CD14-positive monocyte (primary cell): ENCODE results near the gene MPST. TPM values are rescaled to one million over a fixed set of nuclear protein-coding genes. Genes with fewer than 3 reads are reported as not detected.

Source experiments
- DNase-seq, 3 donors: peaks; one replicate each; pipeline ENCODE4 v3.0.0-alpha.2; 2011 to 2022
- H2AFZ ChIP-seq: 2 replicates; pipeline ENCODE4 v1.6.0; 2012; ENCODE audit warnings: mild to moderate bottlenecking, low read depth, low read length, inconsistent platforms; ENCODE audit not compliant: insufficient read depth, poor library complexity, severe bottlenecking
- H3K27ac ChIP-seq, 2 donors: 1 replicate in 1 of 2; 2 replicates in 1 of 2; pipeline ENCODE4 v1.5.1; 2012 to 2013; ENCODE audit warnings: low read length in 2 of 2, control low read depth in 1 of 2, inconsistent platforms in 1 of 2, low read depth in 1 of 2, mild to moderate bottlenecking in 1 of 2
- H3K27me3 ChIP-seq, 2 donors: one replicate each; pipeline versions ENCODE4 v1.6.0 to v1.6.1; 2011 to 2013; ENCODE audit warnings: low read length in 2 of 2; ENCODE audit not compliant: control insufficient read depth in 2 of 2, insufficient read depth in 2 of 2
- H3K36me3 ChIP-seq, 2 donors: replicated peaks in 1 of 2; 1 replicate in 1 of 2; 2 replicates in 1 of 2; pipeline versions ENCODE4 v1.5.1 to v1.6.1; 2012 to 2013; ENCODE audit warnings: low read length in 2 of 2, control low read depth in 1 of 2, inconsistent platforms in 1 of 2, mild to moderate bottlenecking in 1 of 2; ENCODE audit not compliant: insufficient read depth in 2 of 2, control insufficient read depth in 1 of 2
- H3K4me1 ChIP-seq, 2 donors: 1 replicate in 1 of 2; 2 replicates in 1 of 2; pipeline versions ENCODE4 v1.5.1 to v1.6.1; 2012 to 2013; ENCODE audit warnings: low read length in 2 of 2, control low read depth in 1 of 2, inconsistent platforms in 1 of 2, mild to moderate bottlenecking in 1 of 2, moderate library complexity in 1 of 2; ENCODE audit not compliant: insufficient read depth in 2 of 2, control insufficient read depth in 1 of 2
- H3K4me2 ChIP-seq: replicated peaks from 2 replicates; pipeline ENCODE3; 2012; ENCODE audit warnings: low read length, moderate library complexity, mild to moderate bottlenecking; ENCODE audit not compliant: poor library complexity, severe bottlenecking; ENCODE audit errors: extremely low read depth
- H3K4me3 ChIP-seq, 3 experiments: fragments of 200-600 bp in 1 of 3; sonication (generic) in 1 of 3; replicated peaks in 1 of 3; 1 replicate in 2 of 3; 2 replicates in 1 of 3; pipeline ENCODE4 v1.5.1; 2011 to 2013; ENCODE audit warnings: low read length in 3 of 3, mild to moderate bottlenecking in 3 of 3, control low read depth in 2 of 3, low read depth in 2 of 3, inconsistent platforms in 1 of 3, moderate library complexity in 1 of 3
- H3K79me2 ChIP-seq: 2 replicates; pipeline ENCODE4 v1.6.0; 2012; ENCODE audit warnings: mild to moderate bottlenecking, control low read depth, inconsistent platforms, low read length, moderate library complexity; ENCODE audit not compliant: insufficient read depth
- H3K9ac ChIP-seq: 2 replicates; pipeline ENCODE4 v1.6.0; 2017; ENCODE audit warnings: low read length, mild to moderate bottlenecking; ENCODE audit not compliant: insufficient read depth, poor library complexity, severe bottlenecking
- H3K9me3 ChIP-seq, 2 donors: replicated peaks in 1 of 2; 1 replicate in 1 of 2; 2 replicates in 1 of 2; pipeline versions ENCODE4 v1.5.1 to v1.6.1; 2012 to 2013; ENCODE audit warnings: low read length in 2 of 2, control low read depth in 1 of 2; ENCODE audit not compliant: control insufficient read depth in 1 of 2, insufficient read depth in 1 of 2
- H4K20me1 ChIP-seq: 2 replicates; pipeline ENCODE4 v1.6.0; 2012; ENCODE audit warnings: mild to moderate bottlenecking, low read length, control low read depth, moderate library complexity; ENCODE audit not compliant: insufficient read depth
- H3K27ac Mint-ChIP-seq, 7 donors: one replicate each; pipeline ENCODE4 v1.8.0; 2020; ENCODE audit warnings: mild to moderate bottlenecking in 7 of 7, mixed read lengths in 7 of 7, moderate library complexity in 6 of 7, inconsistent platforms in 2 of 7
- H3K27me3 Mint-ChIP-seq, 3 donors: one replicate each; pipeline ENCODE4 v1.8.0; 2021 to 2022; ENCODE audit warnings: low read depth in 3 of 3, mild to moderate bottlenecking in 3 of 3, mixed read lengths in 3 of 3, moderate library complexity in 3 of 3, inconsistent platforms in 1 of 3
- H3K36me3 Mint-ChIP-seq, 2 donors: one replicate each; pipeline ENCODE4 v1.8.0; 2020; ENCODE audit warnings: mixed read lengths in 2 of 2, inconsistent platforms in 1 of 2, mild to moderate bottlenecking in 1 of 2
- H3K4me1 Mint-ChIP-seq: one replicate; pipeline ENCODE4 v1.8.0; 2020; ENCODE audit warnings: mild to moderate bottlenecking, mixed read lengths
- H3K4me3 Mint-ChIP-seq, 2 donors: one replicate each; pipeline ENCODE4 v1.8.0; 2020; ENCODE audit warnings: mild to moderate bottlenecking in 2 of 2, mixed read lengths in 2 of 2, moderate library complexity in 1 of 2
- H3K9me3 Mint-ChIP-seq, 7 donors: one replicate each; pipeline ENCODE4 v1.8.0; 2020 to 2022; ENCODE audit warnings: mixed read lengths in 7 of 7, mild to moderate bottlenecking in 6 of 7, moderate library complexity in 6 of 7, inconsistent platforms in 2 of 7
- CTCF ChIP-seq: fragments of 200-600 bp; IDR thresholded peaks from one replicate; pipeline ENCODE4 v1.8.0; 2022; ENCODE audit warnings: antibody characterized with exemption, mild to moderate bottlenecking
- WGBS: methylation state at CpG from one replicate; pipeline ENCODE4 v1.1.5; 2013; ENCODE audit warnings: missing lambda C conversion rate; ENCODE audit not compliant: insufficient coverage; 5-methylcytosine and 5-hydroxymethylcytosine counted together
- intact Hi-C, 2 donors: fragments of 100-400 bp; cut with micrococcal nuclease; formaldehyde crosslinking; loops; one replicate each; pipeline versions ENCODE4 v1.15.0 to v1.15.1; 2023
- polyA plus RNA-seq, 3 donors: library from polyadenylated mRNA; depleted of rRNA in 1 of 3; unstranded in 2 of 3; stranded (reverse) in 1 of 3; fragments of 300-500 nt in 2 of 3; fragments of >200 nt in 1 of 3; fragmentation: Illumina TruSeq in 2 of 3; gene quantifications; 1 replicate in 2 of 3; 2 replicates in 1 of 3; pipeline ENCODE4 v1.2.3, GENCODE V29; 2012 to 2021

MPST gene
- polyA plus RNA-seq, 3 donors, result 27.9 to 53.7 (median 51.2) TPM

- DNase-seq, result no peak
- H3K27ac Mint-ChIP-seq, result no peak overlapping the region
- 95% methylated on average over 5 of the region's 6 CpGs for WGBS
These were observed 27.0 kb downstream of the MPST start for GRCh38 chr22:37046589-37046988.

GRCh38 chr22:37047006-37047405, 27.5 kb downstream of the MPST start:
- no peak overlapping the region for H3K4me3 ChIP-seq
- no peak overlapping the region for H3K27ac ChIP-seq
- TF ChIP-seq CTCF, result no peak
- 95% methylated on average over 6 of the region's 7 CpGs for WGBS
- peaks cover 0 to 5% (median 1%) of the 10 kb centered on the region in 3 donors for H3K27me3 Mint-ChIP-seq
- peaks cover 33% of the 10 kb centered on the region for H3K4me1 Mint-ChIP-seq
- no peak overlapping the region for H3K9ac ChIP-seq
- H3K79me2 ChIP-seq, result no peaks in the 10 kb centered on the region
- intact Hi-C loops, result no loop called here
- H3K36me3 ChIP-seq, result no peaks in the 10 kb centered on the region
- H3K4me3 Mint-ChIP-seq, result no peak overlapping the region
- H2AFZ ChIP-seq, result no peak overlapping the region
- no peaks in the 10 kb centered on the region for H3K27me3 ChIP-seq
- H3K36me3 Mint-ChIP-seq, result no peaks in the 10 kb centered on the region
- H4K20me1 ChIP-seq, result no peaks in the 10 kb centered on the region
- DNase-seq, result no peak
- peaks cover 39 to 47% of the 10 kb centered on the region in 2 donors for H3K4me1 ChIP-seq
- H3K27ac Mint-ChIP-seq, result no peak overlapping the region
- no peaks in the 10 kb centered on the region for H3K9me3 Mint-ChIP-seq
- no peaks in the 10 kb centered on the region for H3K9me3 ChIP-seq
- H3K4me2 ChIP-seq, result no peak overlapping the region

More at GRCh38 chr22:37046589-37046988, 27.0 kb downstream of the MPST start:
- Histone ChIP-seq H3K4me2 (no peak overlapping the region), H3K79me2 (no peaks in the 10 kb centered on the region), H3K27ac (no peak overlapping the region), H3K9me3 (no peaks in the 10 kb centered on the region), H4K20me1 (no peaks in the 10 kb centered on the region), H3K9ac (no peak overlapping the region), H3K36me3 (no peaks in the 10 kb centered on the region), H3K4me1 (peaks cover 38 to 43% of the 10 kb centered on the region in 2 donors), H3K4me3 (no peak overlapping the region), H2AFZ (no peak overlapping the region), H3K27me3 (no peaks in the 10 kb centered on the region)
- TF ChIP-seq CTCF, result no peak
- Mint-ChIP-seq H3K9me3 (no peaks in the 10 kb centered on the region), H3K36me3 (no peaks in the 10 kb centered on the region), H3K4me1 (peaks cover 33% of the 10 kb centered on the region), H3K4me3 (no peak overlapping the region), H3K27me3 (peaks cover 0 to 5% (median 1%) of the 10 kb centered on the region in 3 donors)
- intact Hi-C loops, result no loop called here
